ENCODE data around the gene ZNF236. TPM values are rescaled to one million over a fixed set of nuclear protein-coding genes. Genes with fewer than 3 reads are reported as not detected.
A peak's percentile ranks its signal among the peaks of the same experiment; 100 is the strongest.

Gene ZNF236
- total RNA-seq, 1 donor from 2014 or later, result 27.4 TPM

GRCh38 chr18:76974386-76974785 lies 152.0 kb downstream of the ZNF236 start:
- H3K4me1 Mint-ChIP-seq, result peaks cover 40% of the 10 kb centered on the region
- no peak overlapping the region for H3K27ac Mint-ChIP-seq
- DNase-seq (no peak), ATAC-seq (ENCODE audit: low read depth) (no peak)
- H3K9me3 Mint-ChIP-seq, result no peaks in the 10 kb centered on the region
- ChIA-PET POLR2A (no interaction called here), CTCF (no interaction called here)
- peaks cover 4% of the 10 kb centered on the region for H3K36me3 Mint-ChIP-seq (ENCODE audit: low read depth)
- no peak overlapping the region for H3K4me3 Mint-ChIP-seq
- intact Hi-C loops (cut with micrococcal nuclease), result no loop called here
- TF ChIP-seq CTCF (IDR thresholded peaks at IDR 0.05), result no peak
- H3K27me3 Mint-ChIP-seq, result no peaks in the 10 kb centered on the region

GRCh38 chr18:76975577-76976110 lies 153.3 kb downstream of the ZNF236 start:
- no peak for DNase-seq
- intact Hi-C loops (cut with micrococcal nuclease), result no loop called here
- CTCF ChIA-PET, result no interaction called here

GRCh38 chr18:76977108-76977621 lies 154.8 kb downstream of the ZNF236 start:
- TF ChIP-seq CTCF (IDR thresholded peaks at IDR 0.05), result no peak
- DNase-seq, result no peak
- H3K4me1 Mint-ChIP-seq, result peaks cover 58% of the 10 kb centered on the region
- CTCF ChIA-PET, result interaction anchor here (1.2 to 1.3 kb wide), 2 partner anchors 12 to 55 kb away, joined by 3 to 5 read pairs; no protein-coding TSS in a partner anchor
- H3K36me3 Mint-ChIP-seq (ENCODE audit: low read depth), result peaks cover 4% of the 10 kb centered on the region
- H3K4me3 Mint-ChIP-seq, result no peak overlapping the region
- intact Hi-C loops (cut with micrococcal nuclease), result no loop called here
- POLR2A ChIA-PET, result interaction anchor here (1.2 to 7.7 kb wide), 2 partner anchors 9 to 13 kb away, joined by 3 to 104 read pairs; no protein-coding TSS in a partner anchor
- H3K9me3 Mint-ChIP-seq, result no peaks in the 10 kb centered on the region
- H3K27me3 Mint-ChIP-seq, result no peaks in the 10 kb centered on the region
- no peak for ATAC-seq (ENCODE audit: low read depth)
- H3K27ac Mint-ChIP-seq, result peak overlapping the region; percentile 43

More at GRCh38 chr18:76975577-76976110, 153.3 kb downstream of the ZNF236 start:
- ATAC-seq (ENCODE audit: low read depth), result no peak
- Mint-ChIP-seq H3K4me3 (no peak overlapping the region), H3K27ac (no peak overlapping the region), H3K27me3 (no peaks in the 10 kb centered on the region), H3K4me1 (peaks cover 52% of the 10 kb centered on the region), H3K36me3 (ENCODE audit: low read depth) (peaks cover 4% of the 10 kb centered on the region), H3K9me3 (no peaks in the 10 kb centered on the region)
- POLR2A ChIA-PET, result no interaction called here
- no peak for TF ChIP-seq CTCF (IDR thresholded peaks at IDR 0.05)

GRCh38 chr18:76977684-76978232 lies 155.4 kb downstream of the ZNF236 start:
- H3K9me3 Mint-ChIP-seq, result no peaks in the 10 kb centered on the region
- TF ChIP-seq CTCF (IDR thresholded peaks at IDR 0.05), result no peak
- intact Hi-C loops (cut with micrococcal nuclease), result no loop called here
- H3K27me3 Mint-ChIP-seq, result no peaks in the 10 kb centered on the region
- POLR2A ChIA-PET, result interaction anchor here (7.7 kb wide), 1 partner anchor 14 kb away, joined by 104 read pairs; no protein-coding TSS in a partner anchor
- peak overlapping the region; percentile 91 for H3K27ac Mint-ChIP-seq
- DNase-seq (no peak), ATAC-seq (ENCODE audit: low read depth) (no peak)
- CTCF ChIA-PET, result interaction anchor here (0.5 to 1.3 kb wide), 4 partner anchors 12 to 55 kb away, joined by 3 to 5 read pairs (median 3); no protein-coding TSS in a partner anchor
- peaks cover 2% of the 10 kb centered on the region for H3K36me3 Mint-ChIP-seq (ENCODE audit: low read depth)
- peaks cover 63% of the 10 kb centered on the region for H3K4me1 Mint-ChIP-seq
- no peak overlapping the region for H3K4me3 Mint-ChIP-seq

GRCh38 chr18:76978616-76979015 lies 156.3 kb downstream of the ZNF236 start:
- ATAC-seq (ENCODE audit: low read depth) (no peak), DNase-seq (no peak)
- POLR2A ChIA-PET, result interaction anchor here (7.7 kb wide), 1 partner anchor 15 kb away, joined by 104 read pairs; no protein-coding TSS in a partner anchor
- intact Hi-C loops (cut with micrococcal nuclease), result no loop called here
- Mint-ChIP-seq H3K9me3 (no peaks in the 10 kb centered on the region), H3K36me3 (ENCODE audit: low read depth) (peaks cover 2% of the 10 kb centered on the region), H3K4me1 (peaks cover 71% of the 10 kb centered on the region), H3K27me3 (no peaks in the 10 kb centered on the region), H3K4me3 (peak overlapping the region; percentile 26), H3K27ac (peak overlapping the region; percentile 91)
- no peak for TF ChIP-seq CTCF (IDR thresholded peaks at IDR 0.05)
- CTCF ChIA-PET, result interaction anchor here (1.1 to 1.3 kb wide), 2 partner anchors 13 to 56 kb away, joined by 3 to 5 read pairs; no protein-coding TSS in a partner anchor

All from activated B cell treated with CpG ODN at 0.5 μM for 24 hours (primary cell).